Colonic mucosa (tissue), 4 donors: ENCODE data around the gene MAP3K5. TPM values are rescaled to one million over a fixed set of nuclear protein-coding genes. Genes with fewer than 3 reads are reported as not detected.
"Not testable (repeated sequence)": the region's sequence is repeated elsewhere in the genome, so short reads cannot be mapped to it uniquely, and the experiment has no call there.

Experiments
- DNase-seq: peaks from one replicate; pipeline ENCODE4 v3.0.0-alpha.2; 2020
- H3K27ac ChIP-seq: fragments of 200-600 bp; one replicate; pipeline ENCODE4 v1.8.0; 2021
- H3K27me3 ChIP-seq: fragments of 200-600 bp; one replicate; pipeline ENCODE4 v1.8.0; 2021
- H3K36me3 ChIP-seq: fragments of 200-600 bp; one replicate; pipeline ENCODE4 v1.8.0; 2021
- H3K4me1 ChIP-seq: fragments of 200-600 bp; one replicate; pipeline ENCODE4 v1.8.0; 2021; ENCODE audit warnings: mild to moderate bottlenecking
- H3K4me3 ChIP-seq: fragments of 200-600 bp; one replicate; pipeline ENCODE4 v1.8.0; 2021
- H3K9ac ChIP-seq, 2 donors: one replicate each; pipeline ENCODE4 v1.7.0; 2013; ENCODE audit warnings: control low read depth in 2 of 2, low read depth in 2 of 2, low read length in 2 of 2
- H3K9me3 ChIP-seq: fragments of 200-600 bp; one replicate; pipeline ENCODE4 v1.8.0; 2021
- intact Hi-C: fragments of 100-400 bp; cut with DNase I; formaldehyde crosslinking; loops from one replicate; pipeline ENCODE4 v1.14.1; 2022
- total RNA-seq, 2 donors: library from RNA; stranded (reverse); fragmentation: NEBNext Ultra II Directional in 1 of 2; extraction: Animal tissue kit (Norgen Biotek cat#: 25700) in 1 of 2; gene quantifications; one replicate each; pipeline ENCODE4 v1.2.1, GENCODE V29; 2021
- TF ChIP-seq, protein P1 (sequence below): fragments of 200-600 bp; IDR thresholded peaks from one replicate; pipeline ENCODE4 v1.8.0; 2022; ENCODE audit warnings: antibody characterized with exemption, mild to moderate bottlenecking
- donor health status: healthy.
- donor health status: DM: no; HTN: no; CAD: no.
- donor health status: DM: no; HTN: no; CAD: no.

The MAP3K5 gene
- total RNA-seq, 2 donors from 2014 or later: 15.3 to 17.1 TPM

GRCh38 chr6:136587527-136587926 lies 204.8 kb downstream of the MAP3K5 start:
- Histone ChIP-seq H3K9ac (no peak overlapping the region), H3K4me3 (no peak overlapping the region), H3K9me3 (no peaks in the 10 kb centered on the region), H3K4me1 (no peaks in the 10 kb centered on the region), H3K36me3 (no peaks in the 10 kb centered on the region), H3K27ac (no peak overlapping the region), H3K27me3 (no peaks in the 10 kb centered on the region)
- TF ChIP-seq, protein P1, sequence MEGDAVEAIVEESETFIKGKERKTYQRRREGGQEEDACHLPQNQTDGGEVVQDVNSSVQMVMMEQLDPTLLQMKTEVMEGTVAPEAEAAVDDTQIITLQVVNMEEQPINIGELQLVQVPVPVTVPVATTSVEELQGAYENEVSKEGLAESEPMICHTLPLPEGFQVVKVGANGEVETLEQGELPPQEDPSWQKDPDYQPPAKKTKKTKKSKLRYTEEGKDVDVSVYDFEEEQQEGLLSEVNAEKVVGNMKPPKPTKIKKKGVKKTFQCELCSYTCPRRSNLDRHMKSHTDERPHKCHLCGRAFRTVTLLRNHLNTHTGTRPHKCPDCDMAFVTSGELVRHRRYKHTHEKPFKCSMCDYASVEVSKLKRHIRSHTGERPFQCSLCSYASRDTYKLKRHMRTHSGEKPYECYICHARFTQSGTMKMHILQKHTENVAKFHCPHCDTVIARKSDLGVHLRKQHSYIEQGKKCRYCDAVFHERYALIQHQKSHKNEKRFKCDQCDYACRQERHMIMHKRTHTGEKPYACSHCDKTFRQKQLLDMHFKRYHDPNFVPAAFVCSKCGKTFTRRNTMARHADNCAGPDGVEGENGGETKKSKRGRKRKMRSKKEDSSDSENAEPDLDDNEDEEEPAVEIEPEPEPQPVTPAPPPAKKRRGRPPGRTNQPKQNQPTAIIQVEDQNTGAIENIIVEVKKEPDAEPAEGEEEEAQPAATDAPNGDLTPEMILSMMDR: no peak
- intact Hi-C loops: no loop called here
- no peak for DNase-seq

- Histone ChIP-seq H3K27me3 (no peaks in the 10 kb centered on the region), H3K4me1 (no peaks in the 10 kb centered on the region), H3K9ac (no peak overlapping the region), H3K9me3 (no peaks in the 10 kb centered on the region), H3K36me3 (no peaks in the 10 kb centered on the region), H3K4me3 (no peak overlapping the region), H3K27ac (no peak overlapping the region)
- DNase-seq: no peak
- intact Hi-C loops: no loop called here
- TF ChIP-seq, protein P1: no peak
Measured at GRCh38 chr6:136586295-136586694, 206.0 kb downstream of the MAP3K5 start.

- H3K9me3 ChIP-seq, H3K27ac ChIP-seq, H3K4me1 ChIP-seq, H3K9ac ChIP-seq, H3K4me3 ChIP-seq, H3K36me3 ChIP-seq, intact Hi-C loops, DNase-seq, H3K27me3 ChIP-seq: not testable (repeated sequence)
Measured at GRCh38 chr6:136585523-136585922, 206.8 kb downstream of the MAP3K5 start.

- H3K4me3 ChIP-seq, H3K9me3 ChIP-seq, H3K27me3 ChIP-seq, DNase-seq, H3K36me3 ChIP-seq, H3K27ac ChIP-seq, H3K9ac ChIP-seq, H3K4me1 ChIP-seq: not testable (repeated sequence)
- intact Hi-C loops: loop anchor here (5.0 kb wide), 1 partner anchor 208 kb away; the partner anchor contains the start of gene MAP3K5
Measured at GRCh38 chr6:136584290-136584689, 208.0 kb downstream of the MAP3K5 start.

DNA sequence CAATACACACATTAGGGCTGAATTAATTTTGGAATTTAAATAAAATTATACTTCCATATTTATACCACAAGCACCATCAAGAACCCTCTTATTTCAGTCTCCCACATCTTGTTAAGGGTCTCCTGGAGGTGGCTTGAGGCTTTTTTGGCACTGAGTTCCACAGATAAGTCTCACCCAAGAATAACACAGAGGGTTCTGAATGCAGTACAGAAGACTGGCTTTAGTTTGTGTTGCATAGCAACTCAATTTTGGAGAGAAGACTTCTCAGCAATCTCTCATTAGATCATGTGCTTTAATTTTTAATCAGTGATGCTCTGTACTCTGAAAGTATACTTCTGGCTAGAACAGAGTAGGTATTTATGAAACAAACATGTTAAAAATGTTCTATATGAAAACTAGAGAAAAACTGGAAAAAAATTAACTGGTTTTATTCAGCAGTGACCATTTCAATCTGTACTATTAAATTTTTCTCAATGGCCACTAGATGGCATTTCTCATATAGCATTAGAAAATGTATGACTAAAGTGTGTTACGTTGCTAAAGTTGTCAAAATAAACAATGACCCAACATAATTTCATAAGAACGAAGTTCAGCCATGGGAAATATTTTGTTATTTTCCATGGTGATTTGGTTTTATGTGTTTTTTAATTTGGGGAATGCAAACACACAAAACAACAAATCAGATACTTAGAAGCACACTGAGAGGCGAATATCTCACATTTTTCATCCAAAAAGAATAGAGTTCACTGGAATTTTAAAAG lies 209.4 kb downstream of the MAP3K5 start:
- no peaks in the 10 kb centered on the region for H3K9me3 ChIP-seq
- H3K9ac ChIP-seq: no peak overlapping the region
- no peaks in the 10 kb centered on the region for H3K36me3 ChIP-seq
- H3K27ac ChIP-seq: no peak overlapping the region
- TF ChIP-seq, protein P1: peak; percentile 59
- no peaks in the 10 kb centered on the region for H3K27me3 ChIP-seq
- H3K4me1 ChIP-seq: no peaks in the 10 kb centered on the region
- DNase-seq: no peak
- intact Hi-C loops: loop anchor here (5.0 kb wide), 1 partner anchor 209 kb away; the partner anchor contains the start of gene MAP3K5
- H3K4me3 ChIP-seq: no peak overlapping the region

DNA sequence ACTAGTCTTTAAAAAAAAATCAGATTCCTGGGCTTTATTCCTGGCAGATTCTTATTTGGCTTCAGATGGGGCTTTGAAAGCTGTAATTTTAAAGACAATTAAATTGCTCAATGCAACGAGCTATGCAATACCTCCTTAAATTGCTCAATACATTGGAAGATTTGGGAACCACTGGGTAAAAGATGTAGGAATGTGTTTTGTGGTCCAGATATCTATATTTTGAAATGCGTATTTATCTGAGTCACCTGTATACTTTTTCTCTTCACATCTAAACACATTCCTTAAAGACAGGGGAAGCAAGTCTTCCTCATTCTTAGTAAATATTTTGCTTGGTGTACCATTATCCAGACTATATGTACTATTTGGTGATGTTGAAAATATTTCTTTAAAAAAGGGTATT lies 212.5 kb downstream of the MAP3K5 start:
- Histone ChIP-seq H3K36me3 (no peaks in the 10 kb centered on the region), H3K4me1 (no peaks in the 10 kb centered on the region), H3K9ac (no peak overlapping the region), H3K4me3 (no peak overlapping the region), H3K27ac (no peak overlapping the region), H3K27me3 (no peaks in the 10 kb centered on the region), H3K9me3 (no peaks in the 10 kb centered on the region)
- TF ChIP-seq, protein P1: no peak
- no peak for DNase-seq
- intact Hi-C loops: loop anchor here (5.0 kb wide), 1 partner anchor 213 kb away; the partner anchor contains the start of gene MAP3K5
